GM10266 (cell line): ENCODE data around the gene PLAAT4.

ENCODE experiments used
- DNase-seq: peaks from one replicate; pipeline ENCODE4 v3.0.0; 2012; ENCODE audit errors: extremely low spot score
- TF ChIP-seq, protein P1 (sequence below): IDR thresholded peaks from 2 replicates; pipeline ENCODE4 v1.5.1; 2012; ENCODE audit warnings: mild to moderate bottlenecking, low read depth; ENCODE audit not compliant: control insufficient read depth, insufficient read depth; ENCODE audit errors: missing control alignments

Gene PLAAT4

DNA sequence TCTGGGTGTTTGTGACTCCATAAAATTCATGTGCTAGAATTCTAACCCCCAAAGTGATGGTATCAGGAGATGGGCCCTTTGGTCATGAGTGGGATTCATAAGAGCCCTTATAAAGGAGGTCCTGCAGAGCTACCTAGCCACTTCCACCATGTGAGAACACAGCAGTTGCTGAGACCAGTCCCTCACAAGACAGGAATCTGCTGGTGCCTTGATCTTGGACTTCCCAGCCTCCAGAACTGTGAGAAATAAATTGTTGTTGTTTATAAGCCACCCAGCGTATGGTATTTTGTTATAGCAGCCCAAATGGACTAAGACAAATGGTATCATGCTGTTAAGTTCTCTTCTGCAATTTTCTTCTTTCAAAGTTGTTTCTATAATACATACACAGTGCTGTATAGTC is 44.2 kb upstream of the PLAAT4 start:
- no peak for DNase-seq
- TF ChIP-seq, protein P1, sequence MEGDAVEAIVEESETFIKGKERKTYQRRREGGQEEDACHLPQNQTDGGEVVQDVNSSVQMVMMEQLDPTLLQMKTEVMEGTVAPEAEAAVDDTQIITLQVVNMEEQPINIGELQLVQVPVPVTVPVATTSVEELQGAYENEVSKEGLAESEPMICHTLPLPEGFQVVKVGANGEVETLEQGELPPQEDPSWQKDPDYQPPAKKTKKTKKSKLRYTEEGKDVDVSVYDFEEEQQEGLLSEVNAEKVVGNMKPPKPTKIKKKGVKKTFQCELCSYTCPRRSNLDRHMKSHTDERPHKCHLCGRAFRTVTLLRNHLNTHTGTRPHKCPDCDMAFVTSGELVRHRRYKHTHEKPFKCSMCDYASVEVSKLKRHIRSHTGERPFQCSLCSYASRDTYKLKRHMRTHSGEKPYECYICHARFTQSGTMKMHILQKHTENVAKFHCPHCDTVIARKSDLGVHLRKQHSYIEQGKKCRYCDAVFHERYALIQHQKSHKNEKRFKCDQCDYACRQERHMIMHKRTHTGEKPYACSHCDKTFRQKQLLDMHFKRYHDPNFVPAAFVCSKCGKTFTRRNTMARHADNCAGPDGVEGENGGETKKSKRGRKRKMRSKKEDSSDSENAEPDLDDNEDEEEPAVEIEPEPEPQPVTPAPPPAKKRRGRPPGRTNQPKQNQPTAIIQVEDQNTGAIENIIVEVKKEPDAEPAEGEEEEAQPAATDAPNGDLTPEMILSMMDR = no peak

DNA sequence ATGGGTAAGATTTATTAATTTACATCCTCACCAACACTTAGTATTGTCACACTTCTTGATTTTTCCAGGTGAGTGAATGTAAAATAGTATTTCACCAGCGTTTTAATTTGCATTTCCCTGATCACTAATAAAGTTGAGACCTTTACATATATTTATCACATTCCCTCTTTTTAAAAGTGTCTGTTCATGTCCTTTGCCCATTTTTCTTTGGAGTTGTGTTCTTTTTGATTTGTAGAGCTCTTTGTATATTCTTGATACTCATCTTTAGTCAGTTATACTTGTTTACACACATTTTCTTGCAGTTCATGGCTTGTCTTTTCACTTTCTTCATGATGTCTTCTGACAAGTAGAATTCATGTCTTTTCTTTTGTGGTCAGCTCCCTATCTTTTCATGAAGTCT is 43.5 kb upstream of the PLAAT4 start:
- DNase-seq = no peak
- TF ChIP-seq, protein P1 = no peak

DNA sequence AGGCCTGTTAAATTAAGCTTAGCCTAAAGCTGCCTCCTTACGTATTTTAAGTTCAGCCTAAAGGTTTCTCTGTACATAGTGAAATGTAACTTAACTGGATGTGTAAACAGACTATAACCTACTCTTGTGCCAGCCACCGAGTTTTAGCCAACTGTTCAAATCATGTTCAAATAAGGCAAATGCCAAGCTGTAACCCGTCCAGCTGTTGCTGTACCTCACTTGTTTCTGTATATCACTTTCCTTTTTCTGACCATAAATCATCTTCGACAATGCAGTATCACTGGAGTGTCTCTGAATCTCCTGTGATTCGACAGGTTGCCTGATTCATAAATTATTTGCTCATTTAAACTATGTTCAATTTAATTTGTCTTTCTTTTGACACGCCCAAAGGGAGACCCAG is 41.6 kb upstream of the PLAAT4 start:
- DNase-seq = no peak
- TF ChIP-seq, protein P1 = no peak

DNA sequence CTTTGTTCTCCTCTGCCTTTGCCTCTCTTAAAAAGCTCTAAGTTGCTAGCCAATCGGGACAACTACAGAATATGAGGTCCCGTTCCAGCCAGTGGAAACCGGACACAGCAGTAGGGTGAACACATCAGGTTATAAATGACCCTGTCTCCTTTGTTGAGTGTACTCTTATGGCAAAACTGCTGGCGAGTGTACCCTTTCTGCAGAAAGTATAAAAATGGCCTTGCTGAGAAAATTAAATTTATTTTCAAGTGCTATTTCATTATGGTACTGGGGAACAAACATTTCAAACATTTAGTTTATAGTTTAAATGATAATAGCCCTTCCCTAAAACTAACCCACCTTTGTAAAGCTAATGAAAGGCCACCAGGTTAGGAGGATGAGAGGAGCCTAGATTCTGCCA is 36.7 kb upstream of the PLAAT4 start:
- DNase-seq = no peak
- TF ChIP-seq, protein P1 = no peak

DNA sequence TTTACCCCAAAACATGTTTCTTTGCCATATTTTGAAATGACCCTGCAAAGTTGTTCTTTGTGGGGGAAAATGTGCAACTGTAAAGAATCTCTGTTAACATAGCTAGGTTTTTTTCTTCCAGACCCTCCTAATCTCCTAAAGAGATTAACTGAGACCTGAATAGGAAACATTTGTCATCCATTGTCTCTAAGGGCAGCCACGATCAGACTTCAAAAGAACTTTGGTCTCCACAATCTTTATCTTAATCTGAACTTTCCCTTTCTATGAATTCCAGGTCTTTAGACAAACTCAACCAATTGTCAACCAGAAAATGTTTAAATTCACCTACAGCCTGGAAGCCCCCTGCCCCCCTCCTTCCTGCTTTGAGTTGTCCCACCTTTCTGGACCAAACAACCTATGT is 35.4 kb upstream of the PLAAT4 start:
- no peak for DNase-seq
- TF ChIP-seq, protein P1 = no peak

DNA sequence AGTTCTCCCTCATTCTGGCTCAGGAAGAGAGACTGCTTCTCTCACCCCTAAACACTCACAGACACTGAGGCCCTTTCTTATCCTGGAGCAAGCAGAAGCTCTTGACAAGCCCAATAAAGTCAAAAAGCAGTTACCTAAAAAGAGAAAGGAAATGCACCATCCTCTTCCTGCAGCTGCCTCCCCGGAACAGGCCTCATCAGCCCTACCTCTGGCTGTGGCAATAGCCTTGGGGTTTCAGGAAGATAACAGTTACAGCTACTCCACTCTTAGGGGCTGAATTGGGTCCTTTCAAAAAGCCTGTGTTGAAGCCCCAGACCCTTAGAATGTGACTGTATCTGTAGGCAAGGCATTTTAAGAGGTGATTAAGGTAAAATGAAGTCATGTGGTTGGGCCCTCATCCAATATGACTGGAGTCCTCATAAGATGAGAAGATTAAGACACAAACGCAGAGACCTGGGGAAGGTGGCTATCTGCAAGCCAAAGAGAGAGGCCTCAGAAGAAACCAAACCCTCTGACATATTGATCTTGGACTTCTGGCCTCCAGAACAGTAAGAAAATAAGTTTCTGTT is 34.3 kb upstream of the PLAAT4 start:
- TF ChIP-seq, protein P1 = no peak
- DNase-seq = no peak

DNA sequence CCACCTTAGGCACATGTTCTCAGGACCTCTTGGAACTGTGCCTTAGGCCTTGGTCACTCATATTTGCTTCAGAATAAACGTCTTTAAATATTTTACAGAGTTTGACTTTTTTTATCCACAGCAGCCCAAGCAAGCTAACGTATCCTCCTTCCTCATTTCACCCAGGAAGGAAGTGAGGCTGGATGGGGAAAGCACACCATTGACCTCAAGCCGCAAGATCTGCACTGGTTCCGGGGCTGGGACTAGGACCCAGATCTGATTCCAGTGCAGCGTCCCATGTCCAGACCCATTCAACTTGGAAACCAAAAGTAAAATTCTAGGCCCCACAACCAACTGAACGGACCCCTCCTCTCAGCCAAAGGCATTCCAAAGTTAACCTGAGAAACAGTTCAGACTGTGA is 33.1 kb upstream of the PLAAT4 start:
- TF ChIP-seq, protein P1 = no peak
- no peak for DNase-seq
